Liver (tissue), 9 donors: ENCODE results near the gene TMEM178B. TPM values are rescaled to one million over a fixed set of nuclear protein-coding genes. Genes with fewer than 3 reads are reported as not detected.

Source experiments
- DNase-seq: peaks from one replicate; pipeline ENCODE4 v3.0.0-alpha.2; 2017; ENCODE audit warnings: low spot score
- H3K27ac ChIP-seq, 2 donors: one replicate each; pipeline ENCODE4 v1.7.0; 2013; ENCODE audit warnings: inconsistent platforms in 2 of 2, low read length in 2 of 2, control low read depth in 1 of 2, low read depth in 1 of 2, mild to moderate bottlenecking in 1 of 2
- H3K27me3 ChIP-seq, 4 donors: one replicate each; pipeline versions ENCODE4 v1.6.1 to v1.7.0; 2013; ENCODE audit warnings: low read length in 3 of 4, inconsistent platforms in 1 of 4, mild to moderate bottlenecking in 1 of 4, moderate library complexity in 1 of 4; ENCODE audit not compliant: control insufficient read depth in 4 of 4, insufficient read depth in 4 of 4
- H3K36me3 ChIP-seq, 4 donors: one replicate each; pipeline versions ENCODE4 v1.6.1 to v1.7.0; 2013; ENCODE audit warnings: low read length in 3 of 4, mild to moderate bottlenecking in 3 of 4, low read depth in 1 of 4, moderate library complexity in 1 of 4; ENCODE audit not compliant: control insufficient read depth in 4 of 4, insufficient read depth in 3 of 4
- H3K4me1 ChIP-seq, 4 donors: one replicate each; pipeline versions ENCODE4 v1.6.1 to v1.7.0; 2013; ENCODE audit warnings: low read length in 3 of 4, mild to moderate bottlenecking in 3 of 4, moderate library complexity in 1 of 4; ENCODE audit not compliant: control insufficient read depth in 4 of 4, insufficient read depth in 4 of 4
- H3K4me3 ChIP-seq, 3 donors: one replicate each; pipeline versions ENCODE4 v1.6.1 to v1.7.0; 2013; ENCODE audit warnings: low read length in 3 of 3, control low read depth in 1 of 3, low read depth in 1 of 3, mild to moderate bottlenecking in 1 of 3
- H3K9ac ChIP-seq, 2 donors: one replicate each; pipeline ENCODE4 v1.7.0; 2013; ENCODE audit warnings: low read length in 2 of 2, mild to moderate bottlenecking in 2 of 2, moderate library complexity in 2 of 2, control low read depth in 1 of 2, low read depth in 1 of 2
- H3K9me3 ChIP-seq, 4 donors: one replicate each; pipeline versions ENCODE4 v1.6.1 to v1.7.0; 2013; ENCODE audit warnings: low read length in 3 of 4; ENCODE audit not compliant: control insufficient read depth in 4 of 4
- ATF3 ChIP-seq: IDR thresholded peaks from 2 replicates; pipeline ENCODE4 v1.6.1; 2016; ENCODE audit warnings: antibody characterized with exemption
- EGR1 ChIP-seq, 2 donors: IDR thresholded peaks; 2 replicates each; pipeline ENCODE4 v1.6.1; 2016 to 2018; ENCODE audit warnings: antibody characterized with exemption in 2 of 2, low read depth in 2 of 2
- FOXA1 ChIP-seq: IDR thresholded peaks from 2 replicates; pipeline ENCODE4 v1.6.1; 2016; ENCODE audit warnings: antibody characterized with exemption
- FOXA2 ChIP-seq: IDR thresholded peaks from 2 replicates; pipeline ENCODE4 v1.6.1; 2016; ENCODE audit warnings: antibody characterized with exemption
- GABPA ChIP-seq, 2 donors: IDR thresholded peaks in 1 of 2; conservative IDR thresholded peaks in 1 of 2; 2 replicates each; pipeline ENCODE4 v1.6.1; 2016; ENCODE audit warnings: antibody characterized with exemption in 2 of 2, mild to moderate bottlenecking in 1 of 2, moderate library complexity in 1 of 2
- HNF4A ChIP-seq, 2 donors: conservative IDR thresholded peaks; 2 replicates each; pipeline ENCODE4 v1.6.1; 2016; ENCODE audit warnings: antibody characterized with exemption in 2 of 2, mild to moderate bottlenecking in 2 of 2
- HNF4G ChIP-seq: IDR thresholded peaks from 2 replicates; pipeline ENCODE4 v1.6.1; 2016; ENCODE audit warnings: antibody characterized with exemption
- JUND ChIP-seq, 2 donors: IDR thresholded peaks; 2 replicates each; pipeline ENCODE4 v1.6.1; 2016; ENCODE audit warnings: antibody characterized with exemption in 2 of 2
- NR2F2 ChIP-seq: IDR thresholded peaks from 2 replicates; pipeline ENCODE4 v1.6.1; 2016; ENCODE audit warnings: antibody characterized with exemption
- RAD21 ChIP-seq, 2 donors: IDR thresholded peaks; 2 replicates each; pipeline ENCODE4 v1.6.1; 2016; ENCODE audit warnings: antibody characterized with exemption in 2 of 2, mild to moderate bottlenecking in 2 of 2
- RXRA ChIP-seq, 2 donors: IDR thresholded peaks; 2 replicates each; pipeline ENCODE4 v1.6.1; 2017 to 2018; ENCODE audit warnings: antibody characterized with exemption in 2 of 2, mild to moderate bottlenecking in 1 of 2
- SP1 ChIP-seq: IDR thresholded peaks from 2 replicates; pipeline ENCODE4 v1.6.1; 2018; ENCODE audit warnings: antibody characterized with exemption, mild to moderate bottlenecking
- TAF1 ChIP-seq: conservative IDR thresholded peaks from 2 replicates; pipeline ENCODE4 v1.6.1; 2016; ENCODE audit warnings: antibody characterized with exemption, mild to moderate bottlenecking
- YY1 ChIP-seq: IDR thresholded peaks from 2 replicates; pipeline ENCODE4 v1.6.1; 2016; ENCODE audit warnings: antibody characterized with exemption, mild to moderate bottlenecking
- WGBS: extraction: QIAGEN DNeasy Blood & Tissue Kit; methylation state at CpG from one replicate; pipeline ENCODE4 v1.1.7; 2013; 5-methylcytosine and 5-hydroxymethylcytosine counted together
- polyA plus RNA-seq, 2 donors: library from polyadenylated mRNA; stranded (reverse) in 1 of 2; unstranded in 1 of 2; fragments of 200-250 nt in 1 of 2; fragments of >200 nt in 1 of 2; fragmentation: Nextera tagmentation in 1 of 2; extraction: Ambion mirVana in 1 of 2; gene quantifications; one replicate each; pipeline versions ENCODE4 v1.2.1 to v1.2.3, GENCODE V29; 2013 to 2015
- total RNA-seq, 2 donors: library from RNA; depleted of rRNA; stranded (reverse); fragments of >200 nt; gene quantifications; one replicate each; pipeline ENCODE4 v1.2.3, GENCODE V29; 2014
- TF ChIP-seq, protein P1 (sequence below): IDR thresholded peaks from 2 replicates; pipeline ENCODE4 v1.6.1; 2016; ENCODE audit warnings: antibody characterized with exemption
- TF ChIP-seq, protein P2 (sequence below): IDR thresholded peaks from 2 replicates; pipeline ENCODE4 v1.6.1; 2016; ENCODE audit warnings: antibody characterized with exemption
- donor health status: healthy.
- donor health status: healthy.
- donor health status: healthy.
- donor health status: healthy.
- donor health status: healthy.

TMEM178B gene
- total and polyA plus RNA-seq, 4 donors = under 0.01 to 0.02 (median under 0.01) TPM; not detected in 1

- Histone ChIP-seq H3K27ac (no peak overlapping the region), H3K36me3 (no peaks in the 10 kb centered on the region), H3K4me1 (peaks cover 0 to 8% (median 3%) of the 10 kb centered on the region in 4 donors), H3K27me3 (no peaks in the 10 kb centered on the region), H3K9me3 (no peaks in the 10 kb centered on the region), H3K9ac (no peak overlapping the region), H3K4me3 (no peak overlapping the region)
- 91% methylated on average over 7 of the region's 7 CpGs for WGBS
- DNase-seq = no peak
- TF ChIP-seq GABPA (IDR thresholded peaks at IDR 0.05 in 1 of 2, conservative IDR thresholded peaks at IDR 0.05 in 1 of 2) (no peak), HNF4G (no peak)
- TF ChIP-seq, protein P1, sequence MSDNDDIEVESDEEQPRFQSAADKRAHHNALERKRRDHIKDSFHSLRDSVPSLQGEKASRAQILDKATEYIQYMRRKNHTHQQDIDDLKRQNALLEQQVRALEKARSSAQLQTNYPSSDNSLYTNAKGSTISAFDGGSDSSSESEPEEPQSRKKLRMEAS = no peak
These were observed 27.8 kb upstream of the TMEM178B start for GRCh38 chr7:141045842-141046620.

DNA sequence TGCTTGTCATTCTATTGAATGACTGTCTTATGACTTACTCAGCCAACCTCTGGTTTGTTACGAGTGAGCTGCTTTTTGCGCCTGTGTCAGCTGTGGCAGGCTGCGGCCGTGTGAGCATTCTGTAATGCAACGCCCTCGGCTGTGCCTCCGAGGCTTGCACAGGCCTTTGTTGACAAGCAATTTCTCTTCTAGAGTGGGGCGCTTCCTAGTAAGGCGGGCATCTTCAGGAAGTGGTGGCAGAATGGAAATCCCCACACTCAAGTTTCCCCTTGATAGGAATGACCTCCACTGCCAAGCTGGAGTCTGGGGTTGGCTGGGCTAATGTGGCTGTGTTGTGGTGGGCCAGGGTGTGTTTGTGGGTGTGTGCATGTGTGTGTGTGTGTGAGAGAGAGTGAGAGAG, 20.2 kb upstream of the TMEM178B start:
- no peak for TF ChIP-seq YY1
- TF ChIP-seq RAD21 (IDR thresholded peaks at IDR 0.05) = no peak
- TF ChIP-seq FOXA2 = no peak
- TF ChIP-seq JUND (IDR thresholded peaks at IDR 0.05) = no peak
- TF ChIP-seq TAF1 = no peak
- TF ChIP-seq, protein P2, sequence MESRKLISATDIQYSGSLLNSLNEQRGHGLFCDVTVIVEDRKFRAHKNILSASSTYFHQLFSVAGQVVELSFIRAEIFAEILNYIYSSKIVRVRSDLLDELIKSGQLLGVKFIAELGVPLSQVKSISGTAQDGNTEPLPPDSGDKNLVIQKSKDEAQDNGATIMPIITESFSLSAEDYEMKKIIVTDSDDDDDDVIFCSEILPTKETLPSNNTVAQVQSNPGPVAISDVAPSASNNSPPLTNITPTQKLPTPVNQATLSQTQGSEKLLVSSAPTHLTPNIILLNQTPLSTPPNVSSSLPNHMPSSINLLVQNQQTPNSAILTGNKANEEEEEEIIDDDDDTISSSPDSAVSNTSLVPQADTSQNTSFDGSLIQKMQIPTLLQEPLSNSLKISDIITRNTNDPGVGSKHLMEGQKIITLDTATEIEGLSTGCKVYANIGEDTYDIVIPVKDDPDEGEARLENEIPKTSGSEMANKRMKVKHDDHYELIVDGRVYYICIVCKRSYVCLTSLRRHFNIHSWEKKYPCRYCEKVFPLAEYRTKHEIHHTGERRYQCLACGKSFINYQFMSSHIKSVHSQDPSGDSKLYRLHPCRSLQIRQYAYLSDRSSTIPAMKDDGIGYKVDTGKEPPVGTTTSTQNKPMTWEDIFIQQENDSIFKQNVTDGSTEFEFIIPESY = no peak
- no peak for TF ChIP-seq RXRA (IDR thresholded peaks at IDR 0.05)
- TF ChIP-seq EGR1 (IDR thresholded peaks at IDR 0.05; ENCODE audit: low read depth in 2 of 2) = no peak
- TF ChIP-seq ATF3 = no peak
- TF ChIP-seq NR2F2 = no peak
- no peak for TF ChIP-seq HNF4A (conservative IDR thresholded peaks at IDR 0.05)
- TF ChIP-seq, protein P1 = no peak
- TF ChIP-seq FOXA1 = no peak
- no peak for TF ChIP-seq SP1
- Histone ChIP-seq H3K4me1 (no peaks in the 10 kb centered on the region), H3K9ac (no peak overlapping the region), H3K4me3 (no peak overlapping the region), H3K27me3 (no peaks in the 10 kb centered on the region), H3K27ac (no peak overlapping the region), H3K36me3 (no peaks in the 10 kb centered on the region), H3K9me3 (peaks cover 0 to 8% (median under 1%) of the 10 kb centered on the region in 4 donors)
- 67% methylated on average over 9 of the region's 9 CpGs for WGBS
- DNase-seq = no peak

DNA sequence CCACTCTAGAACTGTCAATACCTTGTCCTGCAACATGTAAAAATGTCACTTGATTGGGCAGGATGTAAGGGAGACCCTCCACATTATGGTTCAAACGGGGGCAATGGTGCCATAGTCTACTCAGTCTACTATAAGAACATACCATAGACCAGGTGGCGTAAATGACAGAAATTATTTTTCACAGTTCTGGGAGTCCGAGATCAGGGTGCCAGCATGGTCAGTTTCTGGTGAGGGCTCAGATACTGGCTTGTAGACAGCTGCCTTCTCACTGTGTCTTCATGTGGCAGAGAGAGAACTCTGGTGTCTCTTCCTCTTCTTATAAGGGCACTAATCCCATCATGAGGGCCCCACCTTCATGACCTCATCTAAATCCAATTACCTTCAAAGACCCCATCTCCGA, 18.7 kb upstream of the TMEM178B start:
- no peak overlapping the region for H3K9ac ChIP-seq
- TF ChIP-seq ATF3 = no peak
- no peak for TF ChIP-seq YY1
- no peak overlapping the region for H3K27ac ChIP-seq
- WGBS = 89% methylated on average over 4 of the region's 4 CpGs
- H3K36me3 ChIP-seq = no peaks in the 10 kb centered on the region
- DNase-seq = no peak
- H3K27me3 ChIP-seq = no peaks in the 10 kb centered on the region
- peaks cover 0 to 8% (median under 1%) of the 10 kb centered on the region in 4 donors for H3K9me3 ChIP-seq
- H3K4me3 ChIP-seq = no peak overlapping the region
- H3K4me1 ChIP-seq = no peaks in the 10 kb centered on the region
